ENCODE measurements around the gene NEK4. TPM values are rescaled to one million over a fixed set of nuclear protein-coding genes. Genes with fewer than 3 reads are reported as not detected.

The NEK4 gene
- polyA plus RNA-seq, 1 experiment = 14.4 TPM

DNA sequence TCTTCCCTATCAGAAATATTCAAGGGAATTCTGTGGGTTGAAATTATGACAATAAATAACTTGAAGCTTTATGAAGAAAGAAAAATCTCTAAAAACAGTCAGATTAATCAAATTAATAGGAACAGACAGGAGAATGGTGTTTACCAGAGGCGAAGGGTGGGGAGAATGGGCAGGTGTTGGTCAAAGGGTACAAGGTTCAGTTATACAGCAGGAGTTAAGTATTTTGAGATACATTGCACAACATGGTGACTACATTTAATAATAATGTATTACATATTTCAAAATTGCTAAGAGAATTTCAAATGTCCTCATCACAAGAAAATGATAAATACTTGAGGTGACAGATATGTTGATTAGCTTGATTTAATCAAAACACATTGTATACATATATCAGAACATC, 46.2 kb downstream of the NEK4 start:
- DNase-seq (ENCODE audit: low read depth, low spot score) = no peak
- ChIA-PET CTCF (interaction anchor here (1.0 kb wide), 1 partner anchor 18 kb away, joined by 3 read pairs; no protein-coding TSS in a partner anchor), POLR2A (no interaction called here)
- Histone ChIP-seq H3K4me3 (ENCODE audit: low read depth, low read length) (no peak overlapping the region), H3K9me3 (ENCODE audit: control insufficient read depth, insufficient read depth, low read length) (peaks cover 8% of the 10 kb centered on the region; the same call in 1 of the 2 replicates), H3K27me3 (ENCODE audit: control insufficient read depth, insufficient read depth, low read length) (no peaks in the 10 kb centered on the region), H3K27ac (ENCODE audit: low read depth, low read length) (no peak overlapping the region)
- no peak for TF ChIP-seq CTCF (IDR thresholded peaks at IDR 0.05; ENCODE audit: low read depth, low read length)

DNA sequence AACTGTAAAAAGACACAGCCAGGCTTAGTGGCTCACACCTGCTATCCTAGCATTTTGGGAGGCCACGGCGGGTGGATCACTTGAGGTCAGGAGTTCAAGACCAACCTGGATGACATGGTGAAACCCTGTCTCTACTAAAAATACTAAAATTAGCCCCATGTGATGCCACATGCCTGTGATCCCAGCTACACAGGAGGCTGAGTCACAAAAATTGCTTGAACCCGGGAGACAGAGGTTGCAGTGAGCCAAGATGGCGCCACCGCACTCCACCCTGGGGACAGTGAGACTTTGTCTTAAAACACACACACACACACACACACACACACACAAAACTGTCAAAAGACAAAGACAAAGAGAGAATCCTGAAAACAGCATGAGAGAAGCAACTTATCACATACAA, 46.8 kb downstream of the NEK4 start:
- Histone ChIP-seq H3K4me3 (ENCODE audit: low read depth, low read length) (no peak overlapping the region), H3K27ac (ENCODE audit: low read depth, low read length) (no peak overlapping the region), H3K9me3 (ENCODE audit: control insufficient read depth, insufficient read depth, low read length) (peaks cover 3% of the 10 kb centered on the region; the same call in 1 of the 2 replicates), H3K27me3 (ENCODE audit: control insufficient read depth, insufficient read depth, low read length) (no peaks in the 10 kb centered on the region)
- DNase-seq (ENCODE audit: low read depth, low spot score) = no peak
- no peak for TF ChIP-seq CTCF (IDR thresholded peaks at IDR 0.05; ENCODE audit: low read depth, low read length)
- POLR2A ChIA-PET = no interaction called here
- CTCF ChIA-PET = interaction anchor here (1.0 kb wide), 1 partner anchor 18 kb away, joined by 3 read pairs; no protein-coding TSS in a partner anchor

- no peak overlapping the region for H3K4me3 ChIP-seq (ENCODE audit: low read depth, low read length)
- peaks cover 3% of the 10 kb centered on the region for H3K9me3 ChIP-seq (ENCODE audit: control insufficient read depth, insufficient read depth, low read length)
- TF ChIP-seq CTCF (IDR thresholded peaks at IDR 0.05; ENCODE audit: low read depth, low read length) = no peak
- ChIA-PET POLR2A (no interaction called here), CTCF (no interaction called here)
- H3K27me3 ChIP-seq (ENCODE audit: control insufficient read depth, insufficient read depth, low read length) = no peaks in the 10 kb centered on the region
- DNase-seq (ENCODE audit: low read depth, low spot score) = no peak
- no peak overlapping the region for H3K27ac ChIP-seq (ENCODE audit: low read depth, low read length)
Observed at GRCh38 chr3:52722491-52722890, 48.2 kb downstream of the NEK4 start.

DNA sequence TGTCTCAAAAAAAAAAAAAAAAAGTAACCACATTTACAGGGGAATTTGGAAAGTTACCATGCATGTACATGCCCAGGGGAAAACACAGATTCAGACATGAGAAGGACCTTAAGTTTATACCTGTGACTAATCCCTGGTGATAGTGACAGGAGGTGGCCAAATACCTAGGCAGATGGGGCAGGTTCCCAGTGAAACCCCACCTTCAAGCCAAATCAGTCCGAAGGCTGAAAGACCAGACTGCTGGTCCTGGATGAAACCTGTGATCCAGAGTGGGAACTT, 49.1 kb downstream of the NEK4 start:
- H3K27ac ChIP-seq (ENCODE audit: low read depth, low read length) = no peak overlapping the region
- ChIA-PET POLR2A (no interaction called here), CTCF (no interaction called here)
- peaks cover 3% of the 10 kb centered on the region for H3K9me3 ChIP-seq (ENCODE audit: control insufficient read depth, insufficient read depth, low read length)
- DNase-seq (ENCODE audit: low read depth, low spot score) = no peak
- no peaks in the 10 kb centered on the region for H3K27me3 ChIP-seq (ENCODE audit: control insufficient read depth, insufficient read depth, low read length)
- H3K4me3 ChIP-seq (ENCODE audit: low read depth, low read length) = no peak overlapping the region
- no peak for TF ChIP-seq CTCF (IDR thresholded peaks at IDR 0.05; ENCODE audit: low read depth, low read length)

- ChIA-PET CTCF (no interaction called here), POLR2A (no interaction called here)
- H3K4me3 ChIP-seq (ENCODE audit: low read depth, low read length) = no peak overlapping the region
- DNase-seq (ENCODE audit: low read depth, low spot score) = no peak
- H3K27ac ChIP-seq (ENCODE audit: low read depth, low read length) = no peak overlapping the region
- no peaks in the 10 kb centered on the region for H3K27me3 ChIP-seq (ENCODE audit: control insufficient read depth, insufficient read depth, low read length)
- peaks cover 3% of the 10 kb centered on the region for H3K9me3 ChIP-seq (ENCODE audit: control insufficient read depth, insufficient read depth, low read length)
- TF ChIP-seq CTCF (IDR thresholded peaks at IDR 0.05; ENCODE audit: low read depth, low read length) = no peak
Observed at GRCh38 chr3:52721002-52721729, 49.6 kb downstream of the NEK4 start.
